Nephron progenitor cell (in vitro differentiated cells): ENCODE measurements around the gene TRIM31.

ENCODE experiments used
- DNase-seq: peaks from one replicate; pipeline ENCODE4 v3.0.0; 2021
- H3K27ac Mint-ChIP-seq: 2 replicates; pipeline ENCODE4 v1.8.0; 2021; ENCODE audit warnings: mild to moderate bottlenecking, moderate library complexity, mixed read lengths
- H3K27me3 Mint-ChIP-seq: 2 replicates; pipeline ENCODE4 v1.8.0; 2021; ENCODE audit warnings: mild to moderate bottlenecking, low read depth, mixed read lengths; ENCODE audit not compliant: poor library complexity
- H3K36me3 Mint-ChIP-seq: 2 replicates; pipeline ENCODE4 v1.8.0; 2021; ENCODE audit warnings: low read depth, mixed read lengths
- H3K4me1 Mint-ChIP-seq: 2 replicates; pipeline ENCODE4 v1.8.0; 2021; ENCODE audit warnings: mixed read lengths
- H3K4me3 Mint-ChIP-seq: 2 replicates; pipeline ENCODE4 v1.8.0; 2021; ENCODE audit warnings: mild to moderate bottlenecking, moderate library complexity, mixed read lengths
- H3K9me3 Mint-ChIP-seq: 2 replicates; pipeline ENCODE4 v1.8.0; 2021; ENCODE audit warnings: mild to moderate bottlenecking, moderate library complexity, mixed read lengths
- TF ChIP-seq, protein P1 (sequence below): fragments of 200-600 bp; sonication (generic); IDR thresholded peaks from 2 replicates; pipeline ENCODE4 v1.5.0; 2021; ENCODE audit warnings: antibody characterized with exemption

TRIM31 gene

DNA sequence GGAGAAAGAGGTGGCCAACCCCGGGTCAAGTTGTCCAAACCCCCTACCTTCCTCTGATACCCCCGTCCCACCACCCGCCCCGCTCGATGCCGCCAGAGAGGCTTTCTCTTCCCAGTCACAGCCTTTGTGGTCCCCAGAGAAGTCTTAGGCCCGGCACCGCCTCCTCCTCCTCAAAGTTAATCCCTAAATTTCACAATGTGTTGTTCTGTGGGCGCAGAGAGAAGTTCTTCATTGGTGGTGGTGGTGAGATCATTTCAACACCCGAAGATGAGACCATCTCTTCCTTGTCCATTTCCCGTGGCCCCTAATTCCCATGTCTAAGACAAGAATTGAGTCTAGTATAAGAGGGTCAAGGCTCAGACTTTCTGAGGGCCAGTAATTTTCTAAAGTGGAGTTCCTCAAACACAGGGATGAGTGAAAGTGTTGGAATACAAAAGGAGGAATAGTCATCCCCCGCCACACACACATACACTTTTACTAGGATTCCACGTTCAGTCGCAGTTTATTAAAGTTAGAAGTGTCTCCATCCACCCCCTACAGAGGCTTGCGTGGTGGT lies 10.4 kb downstream of the TRIM31 start:
- Mint-ChIP-seq H3K36me3 (no peaks in the 10 kb centered on the region), H3K27ac (no peak overlapping the region), H3K4me1 (peaks cover 33% of the 10 kb centered on the region), H3K9me3 (no peaks in the 10 kb centered on the region), H3K4me3 (peak overlapping the region; percentile 79), H3K27me3 (peaks cover 98% of the 10 kb centered on the region)
- DNase-seq = no peak
- TF ChIP-seq, protein P1, sequence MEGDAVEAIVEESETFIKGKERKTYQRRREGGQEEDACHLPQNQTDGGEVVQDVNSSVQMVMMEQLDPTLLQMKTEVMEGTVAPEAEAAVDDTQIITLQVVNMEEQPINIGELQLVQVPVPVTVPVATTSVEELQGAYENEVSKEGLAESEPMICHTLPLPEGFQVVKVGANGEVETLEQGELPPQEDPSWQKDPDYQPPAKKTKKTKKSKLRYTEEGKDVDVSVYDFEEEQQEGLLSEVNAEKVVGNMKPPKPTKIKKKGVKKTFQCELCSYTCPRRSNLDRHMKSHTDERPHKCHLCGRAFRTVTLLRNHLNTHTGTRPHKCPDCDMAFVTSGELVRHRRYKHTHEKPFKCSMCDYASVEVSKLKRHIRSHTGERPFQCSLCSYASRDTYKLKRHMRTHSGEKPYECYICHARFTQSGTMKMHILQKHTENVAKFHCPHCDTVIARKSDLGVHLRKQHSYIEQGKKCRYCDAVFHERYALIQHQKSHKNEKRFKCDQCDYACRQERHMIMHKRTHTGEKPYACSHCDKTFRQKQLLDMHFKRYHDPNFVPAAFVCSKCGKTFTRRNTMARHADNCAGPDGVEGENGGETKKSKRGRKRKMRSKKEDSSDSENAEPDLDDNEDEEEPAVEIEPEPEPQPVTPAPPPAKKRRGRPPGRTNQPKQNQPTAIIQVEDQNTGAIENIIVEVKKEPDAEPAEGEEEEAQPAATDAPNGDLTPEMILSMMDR = no peak

DNA sequence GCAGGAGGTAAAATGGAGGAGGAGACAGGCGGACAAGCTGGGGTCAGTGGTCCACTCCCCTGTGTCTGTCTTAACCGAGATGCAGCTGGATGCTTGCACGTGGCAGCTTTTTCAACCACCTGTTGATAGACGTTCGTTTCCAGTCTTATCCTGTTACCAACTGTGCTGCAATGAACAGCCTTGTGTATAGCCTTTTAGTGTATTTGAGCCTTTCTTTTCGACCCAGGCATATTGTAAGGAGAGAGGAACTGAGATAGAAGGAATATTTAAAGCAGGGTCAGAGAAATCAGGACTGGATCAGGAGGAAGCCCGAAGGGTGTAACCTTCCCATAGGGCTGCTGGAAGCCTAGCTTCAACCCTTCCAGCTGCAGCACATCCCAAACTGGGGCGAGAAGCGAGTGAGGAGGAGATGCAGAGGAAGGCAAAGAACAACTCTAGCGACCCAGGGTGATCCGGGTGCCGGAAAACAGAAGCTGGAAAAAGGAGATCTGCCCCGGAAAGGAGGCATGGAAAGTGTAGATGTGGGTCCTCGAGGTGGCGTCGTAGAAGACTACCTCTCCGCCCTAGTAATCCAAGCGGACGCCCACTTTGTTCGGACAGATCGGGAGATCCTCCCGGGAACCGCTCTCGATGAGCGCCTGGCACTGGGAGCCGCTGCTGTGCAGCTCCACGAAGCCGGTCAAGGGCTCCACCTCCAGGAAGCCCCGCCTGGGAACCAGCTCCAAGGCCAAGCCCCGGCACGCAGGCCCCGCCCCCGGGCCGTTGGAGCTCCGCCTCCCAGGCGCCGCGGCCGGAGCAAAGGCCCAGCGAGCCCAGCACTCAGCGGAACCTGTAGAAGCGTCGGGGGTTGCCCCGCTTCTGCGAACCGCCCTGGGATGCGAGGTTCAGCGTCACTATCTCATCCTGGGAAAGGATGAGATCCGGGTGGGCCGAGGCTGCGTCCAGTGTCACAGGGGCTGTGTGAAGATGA lies 11.2 kb downstream of the TRIM31 start:
- DNase-seq = peak; percentile 94
- H3K4me1 Mint-ChIP-seq = peaks cover 33% of the 10 kb centered on the region
- H3K4me3 Mint-ChIP-seq = peak overlapping the region; percentile 78
- H3K27me3 Mint-ChIP-seq = peaks cover 98% of the 10 kb centered on the region
- no peak overlapping the region for H3K27ac Mint-ChIP-seq
- no peaks in the 10 kb centered on the region for H3K36me3 Mint-ChIP-seq
- TF ChIP-seq, protein P1 = no peak
- H3K9me3 Mint-ChIP-seq = no peaks in the 10 kb centered on the region

DNA sequence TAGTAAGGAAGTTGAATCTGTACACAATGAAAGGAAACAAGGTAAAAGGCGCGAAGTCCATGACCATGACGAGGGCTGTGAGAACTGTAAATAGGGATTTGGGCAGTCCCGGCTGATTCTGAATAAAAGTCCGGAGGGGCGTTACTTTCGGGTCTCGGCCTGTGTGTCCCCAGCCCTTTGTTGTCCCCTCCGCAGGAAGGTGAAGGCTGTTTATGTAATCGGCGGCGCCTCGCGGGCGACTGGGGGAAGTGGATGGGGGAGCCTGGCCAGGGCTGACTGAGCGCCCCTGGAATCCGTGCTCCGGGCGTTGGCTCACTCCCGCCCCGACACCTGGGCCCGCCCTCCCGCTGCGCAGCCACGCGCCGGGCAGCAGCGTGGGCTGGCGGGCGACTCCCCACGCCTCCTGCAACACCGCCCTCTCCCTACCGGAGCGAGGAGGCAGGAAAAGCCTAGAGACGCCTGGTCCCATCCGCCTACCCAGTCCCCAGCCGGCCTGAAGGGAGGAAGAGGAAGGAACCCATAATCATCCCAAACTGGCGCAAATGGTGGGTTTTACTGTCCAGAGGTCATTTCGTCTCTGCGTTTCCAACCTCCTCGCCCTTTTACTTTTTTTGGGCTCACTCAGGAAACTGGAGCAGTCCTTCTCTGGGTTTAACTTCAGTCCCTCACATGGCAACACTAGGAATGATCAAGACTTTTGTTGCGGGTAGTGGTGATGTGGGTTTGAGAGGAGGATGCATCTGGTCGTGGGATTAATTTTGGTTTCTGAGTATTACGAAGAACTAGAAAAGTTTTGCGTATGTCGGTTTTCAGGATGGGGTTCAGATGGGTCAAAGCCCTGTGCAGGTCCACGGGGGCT lies 12.1 kb downstream of the TRIM31 start:
- Mint-ChIP-seq H3K4me3 (peak overlapping the region; percentile 78), H3K9me3 (no peaks in the 10 kb centered on the region), H3K4me1 (peaks cover 33% of the 10 kb centered on the region), H3K27ac (no peak overlapping the region), H3K36me3 (no peaks in the 10 kb centered on the region), H3K27me3 (peaks cover 95% of the 10 kb centered on the region)
- TF ChIP-seq, protein P1 = no peak
- peak; percentile 45 for DNase-seq

DNA sequence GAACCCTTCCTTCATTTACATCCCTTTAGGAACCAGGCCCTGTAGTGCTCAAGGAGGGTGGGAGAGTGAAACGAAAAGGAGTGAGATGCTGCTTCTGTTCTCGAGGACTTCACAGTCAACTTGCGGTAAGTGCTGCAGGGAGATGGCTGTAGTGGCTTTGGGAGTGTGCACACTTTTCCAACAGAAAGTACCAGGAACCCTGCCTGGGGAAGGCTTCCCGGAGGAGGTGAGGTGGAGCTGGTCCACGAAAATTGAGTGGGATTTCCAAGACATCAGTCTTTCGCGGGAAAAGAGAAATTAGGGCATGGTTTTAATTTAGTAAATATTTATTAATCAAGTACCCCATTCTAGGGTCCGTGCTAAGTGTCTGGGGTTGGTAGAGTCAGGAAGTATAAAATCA lies 12.7 kb downstream of the TRIM31 start:
- Mint-ChIP-seq H3K9me3 (no peaks in the 10 kb centered on the region), H3K4me3 (peak overlapping the region; percentile 75), H3K27ac (no peak overlapping the region), H3K36me3 (no peaks in the 10 kb centered on the region), H3K4me1 (peaks cover 37% of the 10 kb centered on the region), H3K27me3 (peaks cover 97% of the 10 kb centered on the region)
- TF ChIP-seq, protein P1 = no peak
- no peak for DNase-seq

DNA sequence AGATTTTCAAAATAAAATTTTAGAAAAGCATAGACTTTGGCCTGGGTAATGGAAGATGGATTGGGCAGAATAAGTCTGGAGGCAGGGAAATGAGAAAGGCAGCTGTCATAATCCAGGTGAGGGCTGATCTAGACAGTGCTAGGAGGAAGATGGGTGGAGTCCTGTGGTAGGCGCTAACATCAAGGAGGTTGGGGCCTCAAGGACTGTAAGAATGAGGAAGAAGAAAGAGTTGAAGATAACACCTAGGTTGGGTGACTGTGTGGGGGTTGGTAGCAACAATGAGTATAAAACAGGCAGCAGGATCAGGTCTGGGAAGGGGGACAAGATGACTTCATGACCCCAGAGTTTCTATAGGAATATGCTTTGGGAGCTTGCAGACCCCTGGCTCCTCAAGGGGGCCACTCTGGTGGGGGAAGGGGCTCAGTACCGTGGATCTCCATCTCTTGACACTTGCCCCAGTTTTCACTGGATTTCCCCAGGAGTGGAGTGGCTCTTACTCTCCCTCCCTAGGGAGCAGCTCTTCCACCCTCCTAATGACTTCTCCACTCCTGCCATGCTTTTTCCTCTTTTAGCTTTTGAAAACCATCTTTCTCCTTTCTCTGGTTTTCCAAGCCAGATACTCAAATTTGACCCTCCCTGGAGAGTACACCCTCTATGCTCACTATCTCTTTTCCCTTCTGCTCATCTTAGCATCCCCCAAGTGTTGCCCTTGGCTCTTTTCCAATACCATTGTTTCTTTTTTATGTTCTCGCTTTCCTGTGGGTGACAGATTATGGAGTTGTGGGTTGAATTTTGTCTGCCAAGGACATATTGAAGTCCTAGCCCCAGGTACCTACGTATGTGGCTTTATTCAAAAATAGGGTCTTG lies 14.8 kb downstream of the TRIM31 start:
- Mint-ChIP-seq H3K36me3 (no peaks in the 10 kb centered on the region), H3K9me3 (no peaks in the 10 kb centered on the region), H3K27ac (no peak overlapping the region), H3K4me1 (peaks cover 33% of the 10 kb centered on the region), H3K4me3 (no peak overlapping the region), H3K27me3 (peaks cover 97% of the 10 kb centered on the region)
- TF ChIP-seq, protein P1 = no peak
- no peak for DNase-seq
